PFSK-1 (cell line): ENCODE results near the gene AIP.
A peak's percentile ranks its signal among the peaks of the same experiment; 100 is the strongest.

Experiments used
- FOXP2 ChIP-seq: optimal IDR thresholded peaks from 2 replicates; pipeline ENCODE3; 2011; ENCODE audit warnings: borderline replicate concordance, control low read depth, inconsistent platforms; ENCODE audit not compliant: insufficient read depth; ENCODE audit errors: extremely low read length, extremely low read depth
- POLR2AphosphoS5 ChIP-seq: IDR thresholded peaks from 2 replicates; pipeline ENCODE4 v1.6.1; 2012; ENCODE audit warnings: low read depth, mild to moderate bottlenecking, control low read depth, low read length, moderate library complexity
- SIN3A ChIP-seq: IDR thresholded peaks from 2 replicates; pipeline ENCODE4 v1.6.1; 2012; ENCODE audit warnings: mild to moderate bottlenecking, low read length, moderate library complexity, borderline replicate concordance; ENCODE audit not compliant: insufficient read depth
- TAF1 ChIP-seq: IDR thresholded peaks from 2 replicates; pipeline ENCODE4 v1.6.1; 2012; ENCODE audit warnings: low read length, control low read depth, borderline replicate concordance; ENCODE audit not compliant: insufficient read depth
- TF ChIP-seq, protein P1 (sequence below), 2 experiments: IDR thresholded peaks; 2 replicates each; pipeline versions ENCODE4 v1.6.1 to v1.8.0; 2011 to 2012; ENCODE audit warnings: low read depth in 2 of 2, low read length in 2 of 2, control low read depth in 1 of 2, inconsistent platforms in 1 of 2, mild to moderate bottlenecking in 1 of 2, moderate library complexity in 1 of 2; ENCODE audit not compliant: insufficient read depth in 1 of 2

AIP gene

DNA sequence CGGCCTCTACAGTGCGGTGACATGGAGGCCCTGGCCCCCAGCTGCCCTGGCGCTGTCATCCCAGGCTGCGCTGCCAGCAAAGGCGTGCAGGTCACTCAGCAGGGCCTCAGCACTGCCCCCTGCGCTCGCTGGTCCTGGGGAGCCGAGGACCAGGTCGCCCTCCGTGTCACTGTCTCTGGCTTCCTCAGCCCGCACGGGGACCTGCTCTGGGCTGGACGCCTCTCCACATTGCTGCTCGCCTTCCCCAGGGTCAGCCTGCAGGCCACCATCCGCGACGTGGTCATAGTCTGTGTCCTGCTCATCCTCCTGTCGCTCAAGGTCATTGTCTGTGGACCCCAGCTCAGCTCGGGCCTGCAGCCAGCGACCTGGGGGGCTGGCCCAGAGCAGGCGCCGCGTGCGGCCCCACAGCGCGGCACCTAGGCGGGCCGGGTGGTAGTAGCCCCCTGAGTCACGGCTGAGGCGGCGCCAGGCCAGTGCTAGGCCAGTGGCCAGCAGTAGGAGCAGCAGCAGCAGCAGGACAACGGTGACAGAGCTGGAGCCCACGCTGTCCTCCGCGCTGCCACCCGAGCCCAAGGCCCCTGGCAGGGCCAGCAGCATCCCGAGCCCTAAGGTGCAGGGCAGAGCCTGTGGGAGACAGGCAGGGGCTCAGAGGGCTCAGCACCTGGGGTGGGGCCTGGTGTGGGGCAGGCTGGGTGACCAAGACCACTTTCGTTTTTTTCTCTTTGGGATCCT is 46.9 kb upstream of the AIP start:
- no peak for TF ChIP-seq TAF1
- TF ChIP-seq POLR2AphosphoS5 = 0 out of 2 replicates have a peak, but pooled peaks have one; percentile 6
- TF ChIP-seq, protein P1, sequence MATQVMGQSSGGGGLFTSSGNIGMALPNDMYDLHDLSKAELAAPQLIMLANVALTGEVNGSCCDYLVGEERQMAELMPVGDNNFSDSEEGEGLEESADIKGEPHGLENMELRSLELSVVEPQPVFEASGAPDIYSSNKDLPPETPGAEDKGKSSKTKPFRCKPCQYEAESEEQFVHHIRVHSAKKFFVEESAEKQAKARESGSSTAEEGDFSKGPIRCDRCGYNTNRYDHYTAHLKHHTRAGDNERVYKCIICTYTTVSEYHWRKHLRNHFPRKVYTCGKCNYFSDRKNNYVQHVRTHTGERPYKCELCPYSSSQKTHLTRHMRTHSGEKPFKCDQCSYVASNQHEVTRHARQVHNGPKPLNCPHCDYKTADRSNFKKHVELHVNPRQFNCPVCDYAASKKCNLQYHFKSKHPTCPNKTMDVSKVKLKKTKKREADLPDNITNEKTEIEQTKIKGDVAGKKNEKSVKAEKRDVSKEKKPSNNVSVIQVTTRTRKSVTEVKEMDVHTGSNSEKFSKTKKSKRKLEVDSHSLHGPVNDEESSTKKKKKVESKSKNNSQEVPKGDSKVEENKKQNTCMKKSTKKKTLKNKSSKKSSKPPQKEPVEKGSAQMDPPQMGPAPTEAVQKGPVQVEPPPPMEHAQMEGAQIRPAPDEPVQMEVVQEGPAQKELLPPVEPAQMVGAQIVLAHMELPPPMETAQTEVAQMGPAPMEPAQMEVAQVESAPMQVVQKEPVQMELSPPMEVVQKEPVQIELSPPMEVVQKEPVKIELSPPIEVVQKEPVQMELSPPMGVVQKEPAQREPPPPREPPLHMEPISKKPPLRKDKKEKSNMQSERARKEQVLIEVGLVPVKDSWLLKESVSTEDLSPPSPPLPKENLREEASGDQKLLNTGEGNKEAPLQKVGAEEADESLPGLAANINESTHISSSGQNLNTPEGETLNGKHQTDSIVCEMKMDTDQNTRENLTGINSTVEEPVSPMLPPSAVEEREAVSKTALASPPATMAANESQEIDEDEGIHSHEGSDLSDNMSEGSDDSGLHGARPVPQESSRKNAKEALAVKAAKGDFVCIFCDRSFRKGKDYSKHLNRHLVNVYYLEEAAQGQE (IDR thresholded peaks at IDR 0.05; ENCODE audit: insufficient read depth in 1 of 2, low read depth in 2 of 2, low read length in 2 of 2) = no peak
- TF ChIP-seq FOXP2 = no peak
- no peak for TF ChIP-seq SIN3A

DNA sequence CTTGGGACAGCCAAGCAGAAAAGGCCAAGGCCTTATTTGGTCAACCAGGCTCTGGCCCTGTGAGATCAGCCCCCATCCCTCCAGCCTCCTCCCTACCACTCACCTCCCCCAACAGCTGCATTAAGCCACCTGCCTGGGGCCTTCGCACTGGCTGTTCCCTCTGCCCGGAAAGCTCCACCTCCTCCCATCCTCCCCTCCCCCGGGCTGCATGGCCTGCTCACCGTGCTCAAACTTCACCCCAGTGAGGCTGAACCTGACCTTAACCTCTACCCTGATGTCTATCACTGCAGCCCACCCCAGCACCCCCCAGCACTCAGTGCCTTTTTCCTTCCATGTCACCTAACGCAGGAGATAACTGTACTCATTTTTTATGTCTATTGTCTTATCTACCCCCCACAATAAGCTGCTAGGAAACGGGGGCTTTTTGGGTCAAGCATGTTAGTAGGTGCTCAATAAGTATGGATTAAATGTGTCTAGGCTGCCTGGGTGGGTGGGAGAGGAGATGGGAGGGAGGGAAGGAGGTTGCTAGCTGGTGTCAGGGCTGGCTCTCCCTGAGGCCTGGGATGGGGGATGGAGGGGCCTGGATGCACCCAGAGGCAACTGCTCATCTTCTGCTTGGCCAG is 46.3 kb upstream of the AIP start:
- TF ChIP-seq POLR2AphosphoS5 (no peak; the same call in 1 of the 2 replicates), FOXP2 (no peak), TAF1 (no peak), SIN3A (no peak)
- TF ChIP-seq, protein P1 (IDR thresholded peaks at IDR 0.05; ENCODE audit: insufficient read depth in 1 of 2, low read depth in 2 of 2, low read length in 2 of 2) = no peak

DNA sequence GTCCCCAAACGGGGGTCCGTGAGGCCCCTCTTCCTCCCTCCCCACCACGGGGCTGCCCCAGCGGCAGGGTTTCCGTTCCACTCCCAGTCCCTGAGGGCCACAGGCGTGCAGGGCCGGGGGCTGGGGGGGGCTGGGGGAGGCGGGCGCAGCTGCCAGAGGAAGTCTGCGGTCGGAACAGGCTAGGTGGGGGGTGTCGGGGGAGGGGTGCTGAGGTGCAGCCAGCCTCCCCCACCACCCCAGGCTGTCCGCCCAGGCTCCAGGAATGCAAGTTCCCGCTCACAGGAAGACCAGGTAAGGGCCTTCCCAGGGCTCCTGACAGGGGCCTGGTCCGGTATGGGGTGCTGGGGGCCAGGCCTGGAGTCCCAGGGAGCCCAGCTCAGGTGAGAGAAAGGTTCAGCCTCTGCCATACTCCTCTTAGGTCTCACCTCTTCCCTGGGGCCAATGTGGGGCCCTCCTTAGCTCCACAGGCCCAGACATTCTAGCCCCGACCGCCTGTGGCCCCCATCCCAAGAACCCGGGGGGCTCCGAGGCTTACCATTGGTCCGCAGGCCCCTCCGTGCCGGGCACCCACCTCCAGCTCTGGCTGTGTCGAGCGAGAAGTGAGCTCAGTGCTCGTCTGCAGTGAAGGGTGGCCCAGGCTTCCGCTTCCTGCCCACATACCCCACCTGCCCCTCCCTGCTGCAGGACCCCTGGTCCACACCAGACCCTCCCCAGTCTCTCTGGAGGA is 45.6 kb upstream of the AIP start, which contains the start of gene PTPRCAP:
Gene PTPRCAP (minus strand): TSS at position 601 of the 727 bp plus-strand sequence. CDS start 63 bp downstream, at position 538.
- TF ChIP-seq POLR2AphosphoS5 (no peak; the same call in none of the 2 replicates), SIN3A (no peak), TAF1 (no peak), FOXP2 (no peak)
- TF ChIP-seq, protein P1 (IDR thresholded peaks at IDR 0.05; ENCODE audit: insufficient read depth in 1 of 2, low read depth in 2 of 2, low read length in 2 of 2) = no peak

DNA sequence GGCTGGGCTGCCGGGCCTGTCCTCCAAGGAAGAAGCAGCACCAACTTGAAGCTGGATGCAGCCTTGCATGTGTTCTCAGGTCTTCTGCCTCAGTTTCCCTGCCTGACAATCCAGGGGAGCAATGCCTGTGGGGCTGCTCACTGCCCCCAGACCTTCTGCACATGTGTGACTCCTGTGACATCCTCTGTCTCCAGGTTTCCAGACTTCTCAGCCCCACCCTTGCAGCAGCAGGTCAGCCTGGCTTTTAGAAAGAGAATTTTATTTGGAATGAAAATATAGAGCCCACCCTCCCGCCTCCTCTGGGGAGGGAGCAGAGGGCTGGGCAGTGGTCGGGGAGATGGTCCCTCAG is 45.0 kb upstream of the AIP start:
- TF ChIP-seq, protein P1 (IDR thresholded peaks at IDR 0.05; ENCODE audit: insufficient read depth in 1 of 2, low read depth in 2 of 2, low read length in 2 of 2) = no peak
- TF ChIP-seq POLR2AphosphoS5 = no peak
- TF ChIP-seq TAF1 = no peak
- no peak for TF ChIP-seq FOXP2
- no peak for TF ChIP-seq SIN3A
